Measurements from ENCODE around the gene TRAPPC11.
"Not testable (repeated sequence)": the region's sequence is repeated elsewhere in the genome, so short reads cannot be mapped to it uniquely, and the experiment has no call there.

The TRAPPC11 gene

GRCh38 chr4:183718876-183719275 lies 59.8 kb downstream of the TRAPPC11 start:
- DNase-seq (ENCODE audit: low read depth in 1 of 2, low spot score in 1 of 2): no peak

- DNase-seq (ENCODE audit: low read depth in 1 of 2, low spot score in 1 of 2): peak in 1 of 2 donors; percentile 7
Observed at GRCh38 chr4:183721207-183722081, 62.4 kb downstream of the TRAPPC11 start.

- peak in 1 of 2 donors; percentile 20 for DNase-seq (ENCODE audit: low read depth in 1 of 2, low spot score in 1 of 2)
Observed at GRCh38 chr4:183722731-183723560, 63.9 kb downstream of the TRAPPC11 start.

GRCh38 chr4:183723561-183724228 lies 64.6 kb downstream of the TRAPPC11 start:
- no peak for DNase-seq (ENCODE audit: low read depth in 1 of 2, low spot score in 1 of 2)

- not testable (repeated sequence) for DNase-seq (ENCODE audit: low read depth in 1 of 2, low spot score in 1 of 2)
Observed at GRCh38 chr4:183725585-183725984, 66.5 kb downstream of the TRAPPC11 start.

GRCh38 chr4:183727482-183727881 lies 68.4 kb downstream of the TRAPPC11 start:
- DNase-seq (ENCODE audit: low read depth in 1 of 2, low spot score in 1 of 2): no peak

GRCh38 chr4:183728223-183729068 lies 69.4 kb downstream of the TRAPPC11 start:
- DNase-seq (ENCODE audit: low read depth in 1 of 2, low spot score in 1 of 2): no peak

GRCh38 chr4:183729069-183729406 lies 69.9 kb downstream of the TRAPPC11 start:
- no peak for DNase-seq (ENCODE audit: low read depth in 1 of 2, low spot score in 1 of 2)

- DNase-seq (ENCODE audit: low read depth in 1 of 2, low spot score in 1 of 2): no peak
Observed at GRCh38 chr4:183729430-183730328, 70.6 kb downstream of the TRAPPC11 start.

- DNase-seq (ENCODE audit: low read depth in 1 of 2, low spot score in 1 of 2): no peak
Observed at GRCh38 chr4:183732296-183732695, 73.2 kb downstream of the TRAPPC11 start.

- no peak for DNase-seq (ENCODE audit: low read depth in 1 of 2, low spot score in 1 of 2)
Observed at GRCh38 chr4:183733181-183733580, 74.1 kb downstream of the TRAPPC11 start.

- DNase-seq (ENCODE audit: low read depth in 1 of 2, low spot score in 1 of 2): no peak
Observed at GRCh38 chr4:183738081-183738673, 79.1 kb downstream of the TRAPPC11 start.

GRCh38 chr4:183738961-183739360 lies 79.9 kb downstream of the TRAPPC11 start:
- no peak for DNase-seq (ENCODE audit: low read depth in 1 of 2, low spot score in 1 of 2)

GRCh38 chr4:183746305-183747229 lies 87.5 kb downstream of the TRAPPC11 start:
- DNase-seq (ENCODE audit: low read depth in 1 of 2, low spot score in 1 of 2): no peak

GRCh38 chr4:183747380-183747779 lies 88.3 kb downstream of the TRAPPC11 start:
- DNase-seq (ENCODE audit: low read depth in 1 of 2, low spot score in 1 of 2): no peak

GRCh38 chr4:183747931-183748670 lies 89.0 kb downstream of the TRAPPC11 start:
- DNase-seq (ENCODE audit: low read depth in 1 of 2, low spot score in 1 of 2): no peak

- DNase-seq (ENCODE audit: low read depth in 1 of 2, low spot score in 1 of 2): no peak
Observed at GRCh38 chr4:183751106-183751505, 92.0 kb downstream of the TRAPPC11 start.

All from activated CD4-positive, alpha-beta T cell treated with anti-CD3 and anti-CD28 coated beads, Interleukin-2, amount 50 U/mL, for 24 hours (primary cell).